ENCODE data around the gene HMGB2. TPM values are rescaled to one million over a fixed set of nuclear protein-coding genes. Genes with fewer than 3 reads are reported as not detected.

Gene HMGB2
- total RNA-seq, 4 donors from 2014 or later, result 9.4 to 34.9 (median 29.1) TPM

- 84 to 87% methylated on average over 8 to 14 of the region's 14 CpGs for WGBS, 2 donors (ENCODE audit: low coverage in 1 of 2)
- no peak overlapping the region for H3K4me3 ChIP-seq
- peaks cover 10 to 21% of the 10 kb centered on the region in 2 donors for H3K9me3 ChIP-seq
- H3K27ac ChIP-seq, result no peak overlapping the region
- no peak for DNase-seq
- intact Hi-C loops (cut with DNase I; ENCODE audit: low total_unique reads) (no loop called here), in situ Hi-C loops (cut with MboI; ENCODE audit: low pct_ligation_motif_present in 1 of 4, low pct_unique_long_range_greater_than_20kb in 1 of 4, low sequenced_read_pairs in 3 of 4) (no loop called here)
- H3K4me1 ChIP-seq, result no peaks in the 10 kb centered on the region
- H3K27me3 ChIP-seq, result no peaks in the 10 kb centered on the region
- peaks cover 0 to 7% (median 2%) of the 10 kb centered on the region in 4 donors for H3K36me3 ChIP-seq
- no peak for TF ChIP-seq POLR2A (IDR thresholded peaks at IDR 0.05)
- no peak for TF ChIP-seq POLR2AphosphoS5 (IDR thresholded peaks at IDR 0.05)
- no peak for TF ChIP-seq CTCF (IDR thresholded peaks at IDR 0.05)
- no peak for TF ChIP-seq EP300 (IDR thresholded peaks at IDR 0.05; ENCODE audit: low read depth)
Measured at GRCh38 chr4:173281406-173282255, 52.5 kb downstream of the HMGB2 start.

Other genes starting within 250 kb of the HMGB2 start
- gene GALNT7, start 165.5 kb downstream of the HMGB2 start, total RNA-seq, result 100 to 1,000 TPM in 2 of 4 donors, 10 to 100 TPM in 2; 31.4 to 124 (median 105) TPM
- gene SAP30, start 36.6 kb upstream of the HMGB2 start, total RNA-seq, result 10 to 100 TPM in 3 of 4 donors, 1 to 10 TPM in 1; 3.8 to 15.3 (median 14.7) TPM
- 1 to 10 TPM in 2 of 4 donors, under 1 TPM in 2; 0.32 to 1.4 (median 1.0) TPM for gene SCRG1, start 64.8 kb upstream of the HMGB2 start, total RNA-seq
- gene HAND2, start 195.9 kb upstream of the HMGB2 start, total RNA-seq, result 10 to 100 TPM; 24.6 to 87.6 (median 40.9) TPM

Measured in transverse colon (tissue), 4 donors.